ENCODE measurements around the gene KLK15. TPM values are rescaled to one million over a fixed set of nuclear protein-coding genes. Genes with fewer than 3 reads are reported as not detected.

Gene KLK15
- total and polyA plus RNA-seq, 2 of the 8 experiments (the other 6 are each of a cell fraction or from before 2014, with no cell fraction given) = not detected

DNA sequence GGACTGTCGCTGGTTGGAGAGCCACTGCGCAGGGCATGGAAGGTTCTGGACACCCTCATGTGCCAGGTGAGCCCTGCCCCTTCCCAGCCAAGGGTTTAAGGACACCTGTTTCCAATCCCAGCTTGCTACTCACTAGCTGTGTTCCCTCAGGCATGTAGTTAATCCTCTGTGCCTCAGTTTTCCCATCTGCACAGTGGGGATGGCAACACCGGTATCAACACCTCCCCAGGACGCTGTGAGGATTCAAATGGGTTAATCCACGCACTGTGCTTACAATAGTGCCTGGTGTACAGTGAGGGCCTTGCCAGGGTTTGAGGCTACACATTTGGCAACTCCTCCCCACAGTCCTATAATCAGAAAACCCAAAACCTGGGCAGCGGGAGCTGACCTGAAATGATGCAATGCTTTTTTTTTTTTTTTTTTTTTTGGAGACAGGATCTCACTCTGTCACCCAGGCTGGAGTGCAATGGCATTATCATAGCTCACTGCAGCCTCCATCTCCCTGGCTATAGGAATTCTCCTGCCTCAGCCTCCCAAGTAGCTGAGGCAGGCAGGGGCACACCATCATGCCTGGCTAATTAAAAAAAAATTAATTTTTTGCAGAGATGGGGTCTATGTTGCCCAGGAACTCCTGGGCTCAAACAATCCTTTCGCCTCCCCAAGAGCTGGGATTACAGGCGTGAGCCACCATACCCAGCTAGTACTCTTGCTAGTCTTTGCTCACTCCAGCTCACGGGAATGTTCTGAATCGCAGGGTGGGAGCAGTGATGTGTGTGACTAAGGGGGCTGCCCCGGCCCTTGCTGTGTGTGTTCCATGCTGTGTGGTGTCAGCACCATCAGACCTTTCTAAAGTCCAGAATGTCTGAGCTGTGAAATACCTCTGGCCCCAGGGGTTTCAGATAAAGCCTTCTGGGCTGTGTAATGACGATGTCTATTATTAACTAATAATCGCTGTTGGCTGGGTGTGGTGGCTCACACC lies 40.8 kb downstream of the KLK15 start (continued):
- TF ChIP-seq RAD21 (IDR thresholded peaks at IDR 0.05 in 1 of 2, conservative IDR thresholded peaks at IDR 0.05 in 1 of 2; ENCODE audit: low read depth in 2 of 2, low read length in 2 of 2) (no peak), TEAD4 (IDR thresholded peaks at IDR 0.05; ENCODE audit: low read depth, low read length) (no peak), CBX8 (IDR thresholded peaks at IDR 0.05; ENCODE audit: borderline replicate concordance, low read depth, low read length) (no peak), JUN (IDR thresholded peaks at IDR 0.05; ENCODE audit: low read depth, low read length) (no peak), POLR2AphosphoS5 (IDR thresholded peaks at IDR 0.05; ENCODE audit: low read depth, low read length) (peak; percentile 77), EZH2 (IDR thresholded peaks at IDR 0.05; ENCODE audit: low read depth, low read length, severe bottlenecking) (no peak), KDM4A (IDR thresholded peaks at IDR 0.05; ENCODE audit: low read depth, low read length, severe bottlenecking) (no peak), MAFK (IDR thresholded peaks at IDR 0.05; ENCODE audit: low read depth, low read length) (no peak)

All from H1 (cell line).